ENCODE data around the gene RSRP1.

GRCh38 chr1:25246600-25247023 is 642 bp downstream of the RSRP1 start:
- TF ChIP-seq CTCF (conservative IDR thresholded peaks at IDR 0.05; ENCODE audit: low read depth in 2 of 2) (no peak), EZH2 (IDR thresholded peaks at IDR 0.05; ENCODE audit: low read depth, unreplicated experiment) (no peak), NANOG (IDR thresholded peaks at IDR 0.05; ENCODE audit: borderline replicate concordance) (no peak), EZH2phosphoT487 (IDR thresholded peaks at IDR 0.05; ENCODE audit: unreplicated experiment) (no peak), POLR2AphosphoS5 (IDR thresholded peaks at IDR 0.05; ENCODE audit: low read depth) (no peak), CREB1 (CRISPR knock-in tag; IDR thresholded peaks at IDR 0.05; ENCODE audit: low read depth) (no peak), ZNF331 (CRISPR knock-in tag; IDR thresholded peaks at IDR 0.05; ENCODE audit: low read depth) (no peak), ZNF462 (CRISPR knock-in tag; IDR thresholded peaks at IDR 0.05) (no peak), REST (IDR thresholded peaks at IDR 0.05; ENCODE audit: unreplicated experiment) (no peak), JUNB (IDR thresholded peaks at IDR 0.05; ENCODE audit: unreplicated experiment) (no peak)
